ENCODE measurements around the gene MAMDC2. TPM values are rescaled to one million over a fixed set of nuclear protein-coding genes. Genes with fewer than 3 reads are reported as not detected.
A peak's percentile ranks its signal among the peaks of the same experiment; 100 is the strongest.

MAMDC2 gene
- total RNA-seq, 1 experiment from 2014 or later: 2.7 TPM

GRCh38 chr9:70255486-70255885 is 211.8 kb downstream of the MAMDC2 start:
- Histone ChIP-seq H3F3A (ENCODE audit: insufficient read depth, low read depth) (peaks cover 28% of the 10 kb centered on the region), H3K9me2 (ENCODE audit: insufficient read depth) (no peaks in the 10 kb centered on the region), H3K27me3 (ENCODE audit: insufficient read depth, low read depth) (no peaks in the 10 kb centered on the region), H3K79me2 (ENCODE audit: low read depth) (peaks cover 26% of the 10 kb centered on the region), H2AFZ (peak overlapping the region; percentile 77), H3K27ac (peak overlapping the region; percentile 68), H3K36me3 (ENCODE audit: low read depth) (no peaks in the 10 kb centered on the region), H3K4me1 (replicated peaks; ENCODE audit: insufficient read depth) (peaks cover 42% of the 10 kb centered on the region), H3K9me3 (ENCODE audit: insufficient read depth, low read depth) (no peaks in the 10 kb centered on the region), H4K20me1 (ENCODE audit: insufficient read depth) (peaks cover 6% of the 10 kb centered on the region; the same call in 1 of the 2 replicates), H3K4me2 (peak overlapping the region; percentile 83), H3K4me3 (peak overlapping the region; percentile 75)
- TF ChIP-seq CTCF (conservative IDR thresholded peaks at IDR 0.05) (no peak), EZH2 (IDR thresholded peaks at IDR 0.05; ENCODE audit: low read depth) (no peak)
- CTCF ChIA-PET: interaction anchor here (1.1 kb wide), 1 partner anchor 284 kb away, joined by 4 read pairs; no protein-coding TSS in a partner anchor
- intact Hi-C loops (cut with micrococcal nuclease; ENCODE audit: unreplicated experiment): loop anchor here (5.0 to 10.0 kb wide), 4 partner anchors 213 to 581 kb away; partner anchors contain the start of genes APBA1 and MAMDC2
- BruUV-seq (replicated peaks): no TSS peak
- DNase-seq: no peak
- POLR2A ChIA-PET (ENCODE audit: unreplicated experiment): interaction anchor here (0.5 to 1.0 kb wide), 4 partner anchors 436 to 706 kb away, joined by 3 to 10 read pairs (median 3); no protein-coding TSS in a partner anchor

GRCh38 chr9:70256123-70256551 is 212.5 kb downstream of the MAMDC2 start:
- POLR2A ChIA-PET (ENCODE audit: unreplicated experiment): interaction anchor here (0.6 to 1.0 kb wide), 4 partner anchors 163 to 611 kb away, joined by 3 to 8 read pairs (median 4); no protein-coding TSS in a partner anchor
- peak; percentile 33 to 85 for DNase-seq
- H3K4me2 ChIP-seq: peak overlapping the region; percentile 83
- H4K20me1 ChIP-seq (ENCODE audit: insufficient read depth): peaks cover 12% of the 10 kb centered on the region
- peaks cover 35% of the 10 kb centered on the region for H3F3A ChIP-seq (ENCODE audit: insufficient read depth, low read depth)
- no peaks in the 10 kb centered on the region for H3K27me3 ChIP-seq (ENCODE audit: insufficient read depth, low read depth)
- peaks cover 32% of the 10 kb centered on the region for H3K79me2 ChIP-seq (ENCODE audit: low read depth)
- H3K9me3 ChIP-seq (ENCODE audit: insufficient read depth, low read depth): no peaks in the 10 kb centered on the region
- peak overlapping the region; percentile 77 for H2AFZ ChIP-seq
- no peaks in the 10 kb centered on the region for H3K9me2 ChIP-seq (ENCODE audit: insufficient read depth)
- peak overlapping the region; percentile 68 for H3K27ac ChIP-seq
- no peaks in the 10 kb centered on the region for H3K36me3 ChIP-seq (ENCODE audit: low read depth)
- peaks cover 49% of the 10 kb centered on the region for H3K4me1 ChIP-seq (replicated peaks; ENCODE audit: insufficient read depth)
- peak overlapping the region; percentile 75 for H3K4me3 ChIP-seq
- no peak for TF ChIP-seq CTCF (conservative IDR thresholded peaks at IDR 0.05)
- intact Hi-C loops (cut with micrococcal nuclease; ENCODE audit: unreplicated experiment): loop anchor here (2.0 to 10.0 kb wide), 5 partner anchors 137 to 581 kb away; partner anchors contain the start of genes APBA1 and MAMDC2
- BruUV-seq (replicated peaks): no TSS peak
- CTCF ChIA-PET: interaction anchor here (1.1 kb wide), 1 partner anchor 285 kb away, joined by 4 read pairs; no protein-coding TSS in a partner anchor

GRCh38 chr9:70257502-70257901 is 213.9 kb downstream of the MAMDC2 start:
- Histone ChIP-seq H4K20me1 (ENCODE audit: insufficient read depth) (peaks cover 24% of the 10 kb centered on the region), H3K4me1 (replicated peaks; ENCODE audit: insufficient read depth) (peaks cover 60% of the 10 kb centered on the region), H3K79me2 (ENCODE audit: low read depth) (peaks cover 46% of the 10 kb centered on the region), H3K4me2 (peak overlapping the region; percentile 83), H3K36me3 (ENCODE audit: low read depth) (no peaks in the 10 kb centered on the region), H3F3A (ENCODE audit: insufficient read depth, low read depth) (peaks cover 37% of the 10 kb centered on the region), H3K4me3 (peak overlapping the region; percentile 75), H2AFZ (peak overlapping the region; percentile 93; the same call in 1 of the 2 replicates), H3K9me2 (ENCODE audit: insufficient read depth) (no peaks in the 10 kb centered on the region), H3K27me3 (ENCODE audit: insufficient read depth, low read depth) (no peaks in the 10 kb centered on the region), H3K9me3 (ENCODE audit: insufficient read depth, low read depth) (no peaks in the 10 kb centered on the region), H3K27ac (peak overlapping the region; percentile 89)
- ChIA-PET CTCF (no interaction called here), POLR2A (ENCODE audit: unreplicated experiment) (interaction anchor here (0.6 kb wide), 2 partner anchors 153 to 203 kb away, joined by 4 to 7 read pairs; no protein-coding TSS in a partner anchor)
- no TSS peak for BruUV-seq (replicated peaks)
- TF ChIP-seq CTCF (conservative IDR thresholded peaks at IDR 0.05) (no peak), EZH2 (IDR thresholded peaks at IDR 0.05; ENCODE audit: low read depth) (no peak)
- no peak for DNase-seq
- intact Hi-C loops (cut with micrococcal nuclease; ENCODE audit: unreplicated experiment): loop anchor here (2.0 to 10.0 kb wide), 5 partner anchors 139 to 583 kb away; partner anchors contain the start of genes APBA1 and MAMDC2

All from PC-9 (cell line).